IPS-20b (cell line): ENCODE measurements around the gene ARSD.

Experiments used
- H3K27ac ChIP-seq: one replicate; pipeline ENCODE4 v1.5.1; 2013; ENCODE audit warnings: low read length
- H3K27me3 ChIP-seq: 2 replicates; pipeline ENCODE4 v1.6.1; 2013; ENCODE audit warnings: mild to moderate bottlenecking, low read length, inconsistent platforms; ENCODE audit not compliant: insufficient read depth
- H3K36me3 ChIP-seq: 2 replicates; pipeline ENCODE4 v1.6.1; 2013; ENCODE audit warnings: low read depth, mild to moderate bottlenecking, inconsistent platforms, low read length, moderate library complexity; ENCODE audit not compliant: insufficient read depth
- H3K4me1 ChIP-seq: 2 replicates; pipeline ENCODE4 v1.6.1; 2013; ENCODE audit warnings: mild to moderate bottlenecking, control low read depth, inconsistent platforms, low read length, moderate library complexity; ENCODE audit not compliant: insufficient read depth
- H3K4me3 ChIP-seq: 2 replicates; pipeline ENCODE4 v1.5.1; 2013; ENCODE audit warnings: mild to moderate bottlenecking, low read length, inconsistent platforms
- H3K9ac ChIP-seq: 2 replicates; pipeline ENCODE4 v1.6.1; 2013; ENCODE audit warnings: low read depth, mild to moderate bottlenecking, inconsistent platforms, low read length, moderate library complexity
- H3K9me3 ChIP-seq: 2 replicates; pipeline ENCODE4 v1.6.1; 2013; ENCODE audit warnings: mild to moderate bottlenecking, low read depth, low read length, inconsistent platforms; ENCODE audit not compliant: insufficient read depth

The ARSD gene

DNA sequence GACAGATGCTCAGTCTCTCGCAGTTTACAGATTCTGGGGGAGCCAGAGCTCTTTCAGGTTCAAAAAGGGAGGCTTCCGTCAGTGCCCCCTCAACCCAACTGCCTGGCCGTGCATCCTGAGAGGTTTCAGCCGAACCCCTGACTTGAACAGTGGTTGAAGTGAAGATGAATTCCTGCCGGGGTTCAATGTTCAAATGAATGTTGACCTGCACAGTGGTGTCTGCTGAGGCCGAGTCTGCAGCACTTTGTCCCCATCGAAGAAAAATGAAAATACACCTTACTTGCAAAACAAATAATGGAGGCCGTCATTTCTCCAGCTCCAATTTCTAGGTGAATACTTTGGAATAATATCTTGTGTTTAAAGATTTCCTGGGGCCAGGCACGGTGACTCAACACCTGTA is 66.7 kb downstream of the ARSD start:
- Histone ChIP-seq H3K4me1 (no peaks in the 10 kb centered on the region), H3K36me3 (peaks cover 73% of the 10 kb centered on the region), H3K4me3 (no peak overlapping the region), H3K27ac (no peak overlapping the region), H3K27me3 (no peaks in the 10 kb centered on the region), H3K9me3 (no peaks in the 10 kb centered on the region), H3K9ac (no peak overlapping the region)

DNA sequence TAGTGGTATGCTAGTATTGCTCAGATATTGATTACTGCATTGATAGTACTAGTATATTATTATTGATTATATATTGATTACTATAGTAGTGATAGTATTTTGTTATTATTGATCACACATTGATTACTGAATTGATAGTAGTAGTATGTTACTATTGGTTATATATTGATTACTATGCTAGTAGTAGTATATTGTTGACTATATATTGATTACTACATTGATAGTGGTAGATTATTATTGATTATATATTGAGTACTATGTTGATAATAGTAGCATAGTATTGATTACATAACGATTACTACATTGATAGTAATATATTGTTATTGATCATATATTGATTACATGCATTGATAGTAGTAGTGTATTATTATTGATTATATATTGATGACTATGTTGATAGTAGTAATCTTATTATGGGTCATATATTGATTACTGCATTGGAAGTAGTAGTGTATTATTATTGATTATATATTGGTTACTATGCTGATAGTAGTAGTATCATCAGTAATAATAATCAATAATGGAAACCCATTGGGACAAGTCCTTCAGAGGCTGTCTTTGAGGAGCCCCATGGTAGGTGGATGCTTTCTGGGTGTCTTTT is 69.8 kb downstream of the ARSD start:
- no peaks in the 10 kb centered on the region for H3K4me1 ChIP-seq

DNA sequence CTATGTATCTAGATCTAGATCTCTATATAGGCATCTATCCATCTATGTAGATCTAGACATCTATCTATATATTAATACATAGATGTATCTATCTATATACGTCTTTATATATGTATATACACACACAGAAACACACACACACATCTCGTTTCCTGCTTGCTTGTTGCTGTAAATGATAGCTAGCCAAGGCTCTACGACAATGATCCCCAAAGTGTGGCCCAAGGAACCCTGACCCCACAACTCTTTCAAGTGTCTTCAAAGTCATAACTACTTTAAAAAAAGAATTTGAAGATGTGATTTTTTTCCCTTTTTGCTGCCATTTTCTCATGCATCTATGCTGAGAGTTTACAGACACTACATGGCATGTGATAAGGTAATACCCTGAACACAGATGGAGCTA is 71.6 kb downstream of the ARSD start:
- H3K9me3 ChIP-seq: no peaks in the 10 kb centered on the region
- peaks cover 65% of the 10 kb centered on the region for H3K36me3 ChIP-seq
- H3K9ac ChIP-seq: no peak overlapping the region
- no peaks in the 10 kb centered on the region for H3K27me3 ChIP-seq
- H3K27ac ChIP-seq: no peak overlapping the region
- no peak overlapping the region for H3K4me3 ChIP-seq
- no peaks in the 10 kb centered on the region for H3K4me1 ChIP-seq

More for the DNA sequence above, 69.8 kb downstream of the ARSD start:
- no peaks in the 10 kb centered on the region for H3K9me3 ChIP-seq
- no peak overlapping the region for H3K27ac ChIP-seq
- H3K4me3 ChIP-seq: no peak overlapping the region
- H3K36me3 ChIP-seq: peaks cover 74% of the 10 kb centered on the region
- no peaks in the 10 kb centered on the region for H3K27me3 ChIP-seq
- H3K9ac ChIP-seq: no peak overlapping the region

DNA sequence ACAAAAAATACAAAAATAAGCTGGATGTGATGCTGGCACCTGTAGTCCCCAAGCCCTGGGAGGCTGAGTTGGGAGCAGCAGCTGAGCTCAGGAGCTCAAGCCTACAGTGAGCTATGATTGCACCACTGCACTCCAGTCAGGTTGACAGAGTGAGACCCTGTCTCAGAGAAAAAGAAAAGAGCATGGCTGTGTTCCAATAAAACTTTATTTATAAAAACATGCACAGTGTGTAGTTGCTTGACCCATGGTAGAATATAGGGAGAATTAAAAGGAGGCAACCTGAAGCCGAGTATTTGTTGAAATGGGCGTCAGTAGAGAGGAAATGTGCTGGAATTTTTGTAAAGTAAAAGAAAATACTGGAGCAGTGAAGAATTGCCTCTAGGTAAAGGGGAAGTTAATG is 73.4 kb downstream of the ARSD start:
- no peak overlapping the region for H3K27ac ChIP-seq
- H3K9me3 ChIP-seq: no peaks in the 10 kb centered on the region
- H3K9ac ChIP-seq: no peak overlapping the region
- no peaks in the 10 kb centered on the region for H3K27me3 ChIP-seq
- H3K4me3 ChIP-seq: no peak overlapping the region
- H3K36me3 ChIP-seq: peaks cover 48% of the 10 kb centered on the region
- no peaks in the 10 kb centered on the region for H3K4me1 ChIP-seq

DNA sequence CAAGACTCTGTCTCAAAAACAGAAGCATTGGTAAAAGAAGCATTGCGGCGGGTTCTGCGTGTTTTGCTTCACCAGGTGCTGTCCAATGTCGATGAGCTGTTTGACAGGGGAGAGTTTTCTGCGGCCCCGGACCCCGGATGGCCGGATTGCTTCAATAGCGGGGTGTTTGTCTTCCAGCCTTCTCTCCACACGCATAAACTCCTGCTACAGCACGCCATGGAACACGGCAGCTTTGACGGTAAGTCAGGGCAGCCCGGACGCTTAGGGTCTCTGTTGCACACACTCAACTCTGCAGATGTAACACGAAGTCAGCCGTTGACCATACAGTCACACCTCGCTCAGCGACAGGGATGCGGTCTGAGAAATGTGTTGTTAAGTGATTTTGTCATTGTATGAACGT is 74.2 kb downstream of the ARSD start:
- peaks cover 42% of the 10 kb centered on the region for H3K36me3 ChIP-seq
- H3K27me3 ChIP-seq: no peaks in the 10 kb centered on the region
- no peak overlapping the region for H3K4me3 ChIP-seq
- no peak overlapping the region for H3K27ac ChIP-seq
- no peaks in the 10 kb centered on the region for H3K9me3 ChIP-seq
- no peaks in the 10 kb centered on the region for H3K4me1 ChIP-seq
- no peak overlapping the region for H3K9ac ChIP-seq
